NCI-H1694 treated with DMSO at 0.1 percent for 48 hours (cell line): ENCODE measurements around the gene HSPA6.
A peak's percentile ranks its signal among the peaks of the same experiment; 100 is the strongest.
"Not testable (repeated sequence)": the region's sequence is repeated elsewhere in the genome, so short reads cannot be mapped to it uniquely, and the experiment has no call there.

Source experiments
- DNase-seq: peaks from one replicate; lab custom pipeline; 2025; lab: John Stamatoyannopoulos, UW

HSPA6 gene

GRCh38 chr1:161523817-161524741 is at the start of gene HSPA6:
TSS of gene HSPA6 (plus strand) at chr1:161524540. CDS start at chr1:161524659, 119 bp downstream.
- not testable (repeated sequence) for DNase-seq

- DNase-seq: not testable (repeated sequence)
Observed at GRCh38 chr1:161477711-161478110, 46.6 kb upstream of the HSPA6 start.

GRCh38 chr1:161478985-161479384 is 45.4 kb upstream of the HSPA6 start:
- DNase-seq: no peak

- no peak for DNase-seq
Observed at GRCh38 chr1:161480381-161481035, 43.8 kb upstream of the HSPA6 start.

GRCh38 chr1:161481624-161482392 is 42.5 kb upstream of the HSPA6 start:
- DNase-seq: no peak

- DNase-seq: no peak
Observed at GRCh38 chr1:161482610-161483009, 41.7 kb upstream of the HSPA6 start.

- no peak for DNase-seq
Observed at GRCh38 chr1:161483361-161483760, 41.0 kb upstream of the HSPA6 start.

GRCh38 chr1:161484613-161485012 is 39.7 kb upstream of the HSPA6 start:
- no peak for DNase-seq

GRCh38 chr1:161486806-161487741 is 37.3 kb upstream of the HSPA6 start:
- DNase-seq: peak; percentile 30

GRCh38 chr1:161491472-161491871 is 32.9 kb upstream of the HSPA6 start:
- DNase-seq: no peak

GRCh38 chr1:161492827-161493226 is 31.5 kb upstream of the HSPA6 start:
- no peak for DNase-seq

- DNase-seq: no peak
Observed at GRCh38 chr1:161494091-161494735, 30.1 kb upstream of the HSPA6 start.

- no peak for DNase-seq
Observed at GRCh38 chr1:161495490-161495889, 28.9 kb upstream of the HSPA6 start.

GRCh38 chr1:161497961-161498360 is 26.4 kb upstream of the HSPA6 start:
- DNase-seq: no peak

- DNase-seq: no peak
Observed at GRCh38 chr1:161498646-161499045, 25.7 kb upstream of the HSPA6 start.

GRCh38 chr1:161499099-161500039 is 25.0 kb upstream of the HSPA6 start:
- DNase-seq: no peak

GRCh38 chr1:161501234-161501633 is 23.1 kb upstream of the HSPA6 start:
- no peak for DNase-seq

- no peak for DNase-seq
Observed at GRCh38 chr1:161502181-161502580, 22.2 kb upstream of the HSPA6 start.

- no peak for DNase-seq
Observed at GRCh38 chr1:161502641-161503393, 21.5 kb upstream of the HSPA6 start.
